ENCODE measurements around the gene PIM1. TPM values are rescaled to one million over a fixed set of nuclear protein-coding genes. Genes with fewer than 3 reads are reported as not detected.

PIM1 gene
- total RNA-seq, 1 donor from 2014 or later = 56.8 TPM

DNA sequence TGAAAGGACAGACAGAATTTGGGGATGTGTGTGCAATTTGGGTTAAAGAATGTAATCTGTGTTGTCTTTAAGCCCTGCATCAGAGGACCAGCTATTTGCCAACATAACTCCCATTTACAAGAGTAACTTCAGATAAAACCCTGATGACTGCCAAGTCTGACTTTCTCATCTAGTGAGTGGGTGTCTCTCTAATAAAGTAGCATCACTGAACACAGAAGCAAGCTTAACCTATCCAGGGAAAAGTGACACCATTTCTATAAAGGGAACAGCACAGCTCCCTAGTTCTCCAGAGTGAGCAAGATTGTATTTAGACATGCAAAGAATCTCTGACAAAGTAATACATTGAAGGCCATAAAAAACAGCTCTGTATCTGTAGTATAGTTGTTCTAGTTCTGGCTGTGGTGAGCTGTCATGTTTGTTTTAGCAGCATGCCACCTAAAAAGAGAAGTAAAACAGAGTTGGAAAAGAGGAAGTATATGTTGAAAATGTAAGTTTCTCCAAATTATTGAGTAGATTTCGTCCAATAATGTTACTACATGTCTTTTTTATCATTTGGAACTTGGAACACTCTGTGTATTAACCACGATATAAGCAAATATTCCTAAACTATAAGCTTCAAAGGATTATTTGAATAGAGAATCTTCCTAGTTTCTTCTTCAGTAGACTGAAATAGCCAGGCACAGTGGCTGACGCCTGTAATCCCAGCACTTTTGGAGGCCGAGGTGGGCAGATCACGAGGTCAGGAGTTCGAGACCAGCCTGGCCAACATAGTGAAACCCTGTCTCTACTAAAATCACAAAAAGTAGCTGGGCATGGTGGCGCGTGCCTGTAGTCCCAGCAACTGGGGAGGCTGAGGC is 8.8 kb upstream of the PIM1 start:
- Histone ChIP-seq H3K4me1 (peaks cover 8% of the 10 kb centered on the region), H3K36me3 (no peaks in the 10 kb centered on the region), H3K9me3 (no peaks in the 10 kb centered on the region), H3K27ac (no peak overlapping the region), H3K27me3 (ENCODE audit: low read depth) (no peaks in the 10 kb centered on the region), H3K4me3 (no peak overlapping the region)
- intact Hi-C loops (cut with DNase I) = no loop called here
- TF ChIP-seq CTCF (IDR thresholded peaks at IDR 0.05) = no peak
- DNase-seq = no peak
- peak in 1 of 2 donors; percentile 40 for ATAC-seq

- H3K4me1 ChIP-seq = peaks cover 8% of the 10 kb centered on the region
- intact Hi-C loops (cut with DNase I) = no loop called here
- no peaks in the 10 kb centered on the region for H3K36me3 ChIP-seq
- H3K27ac ChIP-seq = no peak overlapping the region
- no peak for TF ChIP-seq CTCF (IDR thresholded peaks at IDR 0.05)
- no peaks in the 10 kb centered on the region for H3K9me3 ChIP-seq
- no peak overlapping the region for H3K4me3 ChIP-seq
- H3K27me3 ChIP-seq (ENCODE audit: low read depth) = no peaks in the 10 kb centered on the region
- DNase-seq (no peak), ATAC-seq (no peak)
Measured at GRCh38 chr6:37162740-37163139, 7.2 kb upstream of the PIM1 start.

GRCh38 chr6:37168163-37168758 is 1.7 kb upstream of the PIM1 start:
- H3K36me3 ChIP-seq = peaks cover 8% of the 10 kb centered on the region
- ATAC-seq (no peak), DNase-seq (no peak)
- intact Hi-C loops (cut with DNase I) = no loop called here
- peaks cover 23% of the 10 kb centered on the region for H3K4me1 ChIP-seq
- peak overlapping the region; percentile 94 for H3K27ac ChIP-seq
- no peaks in the 10 kb centered on the region for H3K9me3 ChIP-seq
- no peak for TF ChIP-seq CTCF (IDR thresholded peaks at IDR 0.05)
- H3K4me3 ChIP-seq = no peak overlapping the region
- no peaks in the 10 kb centered on the region for H3K27me3 ChIP-seq (ENCODE audit: low read depth)

GRCh38 chr6:37168811-37169495 is 999 bp upstream of the PIM1 start:
- Histone ChIP-seq H3K27me3 (ENCODE audit: low read depth) (no peaks in the 10 kb centered on the region), H3K4me3 (peak overlapping the region; percentile 65), H3K4me1 (peaks cover 29% of the 10 kb centered on the region), H3K36me3 (peaks cover 15% of the 10 kb centered on the region), H3K9me3 (no peaks in the 10 kb centered on the region), H3K27ac (peak overlapping the region; percentile 94)
- no peak for TF ChIP-seq CTCF (IDR thresholded peaks at IDR 0.05)
- ATAC-seq = peak; percentile 1 to 24
- DNase-seq = no peak
- intact Hi-C loops (cut with DNase I) = no loop called here

DNA sequence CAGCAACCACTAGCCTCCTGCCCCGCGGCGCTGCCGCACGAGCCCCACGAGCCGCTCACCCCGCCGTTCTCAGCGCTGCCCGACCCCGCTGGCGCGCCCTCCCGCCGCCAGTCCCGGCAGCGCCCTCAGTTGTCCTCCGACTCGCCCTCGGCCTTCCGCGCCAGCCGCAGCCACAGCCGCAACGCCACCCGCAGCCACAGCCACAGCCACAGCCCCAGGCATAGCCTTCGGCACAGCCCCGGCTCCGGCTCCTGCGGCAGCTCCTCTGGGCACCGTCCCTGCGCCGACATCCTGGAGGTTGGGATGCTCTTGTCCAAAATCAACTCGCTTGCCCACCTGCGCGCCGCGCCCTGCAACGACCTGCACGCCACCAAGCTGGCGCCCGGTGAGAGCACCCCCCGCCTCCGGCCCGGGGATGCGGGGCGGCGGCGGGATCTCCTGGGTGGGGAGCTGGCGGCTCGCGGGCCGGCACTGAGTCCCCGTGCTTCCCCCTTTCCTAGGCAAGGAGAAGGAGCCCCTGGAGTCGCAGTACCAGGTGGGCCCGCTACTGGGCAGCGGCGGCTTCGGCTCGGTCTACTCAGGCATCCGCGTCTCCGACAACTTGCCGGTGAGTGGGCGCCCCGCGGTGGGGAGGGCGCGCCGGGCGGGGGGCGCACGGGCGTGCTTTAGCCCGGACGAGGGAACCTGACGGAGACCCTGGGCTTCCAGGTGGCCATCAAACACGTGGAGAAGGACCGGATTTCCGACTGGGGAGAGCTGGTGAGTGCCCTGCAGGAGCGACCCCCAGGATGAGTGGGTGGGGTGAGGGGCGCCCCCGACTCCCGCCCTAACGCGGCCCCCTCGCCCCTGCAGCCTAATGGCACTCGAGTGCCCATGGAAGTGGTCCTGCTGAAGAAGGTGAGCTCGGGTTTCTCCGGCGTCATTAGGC is 585 bp downstream of the PIM1 start:
- peak; percentile 80 for DNase-seq
- Histone ChIP-seq H3K36me3 (peaks cover 31% of the 10 kb centered on the region), H3K27ac (peak overlapping the region; percentile 94), H3K4me1 (peaks cover 44% of the 10 kb centered on the region), H3K9me3 (no peaks in the 10 kb centered on the region), H3K27me3 (ENCODE audit: low read depth) (no peaks in the 10 kb centered on the region), H3K4me3 (peak overlapping the region; percentile 99)
- intact Hi-C loops (cut with DNase I) = loop anchor here (10.0 kb wide), 1 partner anchor 116 kb away; no protein-coding TSS in a partner anchor
- peak; percentile 28 to 52 for ATAC-seq
- peak; percentile 23 for TF ChIP-seq CTCF (IDR thresholded peaks at IDR 0.05)

Measured in lower lobe of right lung (tissue), 2 donors.